ENCODE results near the gene PTPN11. TPM values are rescaled to one million over a fixed set of nuclear protein-coding genes. Genes with fewer than 3 reads are reported as not detected.

PTPN11 gene
- total and polyA plus RNA-seq, 2 of the 13 experiments (the other 11 are each of a cell fraction or from before 2014, with no cell fraction given) = 30.0 to 63.5 TPM

GRCh38 chr12:112409064-112409905, 9.5 kb upstream of the PTPN11 start, which contains the start of gene RPL6 (continued):
- no peak; the same call in 1 of the 2 replicates for TF ChIP-seq BCL3 (CRISPR knock-in tag; IDR thresholded peaks at IDR 0.05)
- TF ChIP-seq NR0B2 (CRISPR knock-in tag; IDR thresholded peaks at IDR 0.05) = no peak; the same call in 1 of the 2 replicates
- TF ChIP-seq RAD21 (CRISPR knock-in tag; IDR thresholded peaks at IDR 0.05) = no peak
- TF ChIP-seq ZNF337 (CRISPR knock-in tag; IDR thresholded peaks at IDR 0.05; ENCODE audit: borderline replicate concordance, low read depth) = 0 out of 2 replicates have a peak, but pooled peaks have one; percentile 72
- no peak for TF ChIP-seq MYNN (CRISPR knock-in tag; IDR thresholded peaks at IDR 0.05; ENCODE audit: low read depth)
- TF ChIP-seq ZNF224 (CRISPR knock-in tag; IDR thresholded peaks at IDR 0.05) = peak; percentile 92; the same call in 1 of the 2 replicates
- no peak for TF ChIP-seq HOXA9 (CRISPR knock-in tag; IDR thresholded peaks at IDR 0.05; ENCODE audit: borderline replicate concordance)
- peak; percentile 79; the same call in 1 of the 2 replicates for TF ChIP-seq MAX (IDR thresholded peaks at IDR 0.05)
- peak; percentile 23; the same call in 1 of the 2 replicates for TF ChIP-seq ZKSCAN5 (CRISPR knock-in tag; IDR thresholded peaks at IDR 0.05)
- TF ChIP-seq ZNF543 (CRISPR knock-in tag; IDR thresholded peaks at IDR 0.05) = peak; percentile 85
- peak; percentile 88 for TF ChIP-seq POGK (CRISPR knock-in tag; conservative IDR thresholded peaks at IDR 0.05)
- TF ChIP-seq ZMYM4 (CRISPR knock-in tag; IDR thresholded peaks at IDR 0.05) = peak; percentile 72
- TF ChIP-seq ZNF383 (CRISPR knock-in tag; IDR thresholded peaks at IDR 0.05; ENCODE audit: borderline replicate concordance) = peak; percentile 87; the same call in 1 of the 2 replicates
- peak; percentile 58; the same call in 1 of the 2 replicates for TF ChIP-seq TP53 (CRISPR knock-in tag; conservative IDR thresholded peaks at IDR 0.05)
- TF ChIP-seq PAWR (CRISPR knock-in tag; IDR thresholded peaks at IDR 0.05; ENCODE audit: borderline replicate concordance) = no peak
- TF ChIP-seq SALL2 (CRISPR knock-in tag; IDR thresholded peaks at IDR 0.05) = peak; percentile 84; the same call in 1 of the 2 replicates
- peak; percentile 76 for TF ChIP-seq RBM22 (optimal IDR thresholded peaks at IDR 0.05; ENCODE audit: low read length)
- peak; percentile 71 for TF ChIP-seq YY1 (IDR thresholded peaks at IDR 0.05; ENCODE audit: insufficient read depth, insufficient replicate concordance, low read depth, low read length)
- peak; percentile 99 for TF ChIP-seq POLR2AphosphoS5 (IDR thresholded peaks at IDR 0.05; ENCODE audit: low read depth, low read length)
- no peak for TF ChIP-seq ZNF644 (CRISPR knock-in tag; IDR thresholded peaks at IDR 0.05; ENCODE audit: low read depth)
- peak; percentile 97 for TF ChIP-seq ZNF891 (CRISPR knock-in tag; IDR thresholded peaks at IDR 0.05)
- TF ChIP-seq NFRKB (IDR thresholded peaks at IDR 0.05) = no peak
- no peak for TF ChIP-seq U2AF2 (IDR thresholded peaks at IDR 0.05; ENCODE audit: low read depth, low read length)
- TF ChIP-seq ZBTB8A (CRISPR knock-in tag; IDR thresholded peaks at IDR 0.05; ENCODE audit: borderline replicate concordance, low read depth) = 0 out of 2 replicates have a peak, but pooled peaks have one; percentile 25
- TF ChIP-seq ZMAT3 (CRISPR knock-in tag; conservative IDR thresholded peaks at IDR 0.05) = 0 out of 2 replicates have a peak, but pooled peaks have one; percentile 32
- TF ChIP-seq ZBTB25 (CRISPR knock-in tag; IDR thresholded peaks at IDR 0.05) = no peak
